Body of pancreas (tissue), 4 donors: ENCODE results near the gene DFFB.

Experiments
- CTCF ChIP-seq, 7 experiments: fragments of 450-650 bp in 4 of 7; fragments of 200-600 bp in 3 of 7; sonication (generic) in 3 of 7; IDR thresholded peaks; one replicate each; pipeline ENCODE4 v1.5.1; 2016 to 2019; ENCODE audit warnings: antibody characterized with exemption in 7 of 7
- POLR2A ChIP-seq, 3 donors: fragments of 450-650 bp; IDR thresholded peaks; one replicate each; pipeline ENCODE4 v1.6.1; 2016; ENCODE audit warnings: antibody characterized with exemption in 3 of 3, mild to moderate bottlenecking in 2 of 3

- TF ChIP-seq CTCF (IDR thresholded peaks at IDR 0.05) (no peak), POLR2A (IDR thresholded peaks at IDR 0.05) (no peak)
These were observed 19.6 kb upstream of the DFFB start for GRCh38 chr1:3837685-3838084.
